DMS 273 (cell line): ENCODE data around the gene CAMKK2.
A peak's percentile ranks its signal among the peaks of the same experiment; 100 is the strongest.
"Not testable (repeated sequence)": the region's sequence is repeated elsewhere in the genome, so short reads cannot be mapped to it uniquely, and the experiment has no call there.

Experiments
- DNase-seq: peaks from one replicate; lab custom pipeline; 2025; ENCODE audit not compliant: unreplicated experiment; lab: John Stamatoyannopoulos, UW

The CAMKK2 gene

GRCh38 chr12:121280531-121280930 is 16.0 kb downstream of the CAMKK2 start:
- DNase-seq = not testable (repeated sequence)

- DNase-seq = peak; percentile 10
Observed at GRCh38 chr12:121279507-121279915, 17.0 kb downstream of the CAMKK2 start.

GRCh38 chr12:121279071-121279375 is 17.5 kb downstream of the CAMKK2 start:
- DNase-seq = no peak

- DNase-seq = no peak
Observed at GRCh38 chr12:121278169-121279070, 18.1 kb downstream of the CAMKK2 start.

- DNase-seq = no peak
Observed at GRCh38 chr12:121277374-121277759, 19.1 kb downstream of the CAMKK2 start.

- no peak for DNase-seq
Observed at GRCh38 chr12:121274036-121274763, 22.3 kb downstream of the CAMKK2 start.

- no peak for DNase-seq
Observed at GRCh38 chr12:121273364-121273896, 23.1 kb downstream of the CAMKK2 start.

GRCh38 chr12:121267822-121268221 is 28.7 kb downstream of the CAMKK2 start:
- no peak for DNase-seq

- DNase-seq = no peak
Observed at GRCh38 chr12:121264951-121265515, 31.5 kb downstream of the CAMKK2 start.

GRCh38 chr12:121264135-121264534 is 32.4 kb downstream of the CAMKK2 start:
- DNase-seq = no peak

GRCh38 chr12:121263206-121263935 is 33.1 kb downstream of the CAMKK2 start:
- no peak for DNase-seq

GRCh38 chr12:121261398-121261797 is 35.1 kb downstream of the CAMKK2 start:
- DNase-seq = no peak

GRCh38 chr12:121260091-121260490 is 36.4 kb downstream of the CAMKK2 start:
- DNase-seq = no peak

- DNase-seq = no peak
Observed at GRCh38 chr12:121259074-121259473, 37.4 kb downstream of the CAMKK2 start.

- not testable (repeated sequence) for DNase-seq
Observed at GRCh38 chr12:121257704-121258449, 38.6 kb downstream of the CAMKK2 start.

- DNase-seq = no peak
Observed at GRCh38 chr12:121255433-121255832, 41.1 kb downstream of the CAMKK2 start.

GRCh38 chr12:121253638-121254335 is 42.7 kb downstream of the CAMKK2 start:
- no peak for DNase-seq

GRCh38 chr12:121252712-121253345 is 43.7 kb downstream of the CAMKK2 start:
- no peak for DNase-seq

- no peak for DNase-seq
Observed at GRCh38 chr12:121251838-121252237, 44.7 kb downstream of the CAMKK2 start.
